SK-N-SH (cell line): Measurements from ENCODE around the gene FAM107B. TPM values are rescaled to one million over a fixed set of nuclear protein-coding genes. Genes with fewer than 3 reads are reported as not detected.

Experiments used
- CTCF ChIA-PET: fragments of 300-600, 350-600 bp; formaldehyde crosslinking; extraction: SDS; loops from one replicate; lab custom pipeline; 2021; lab: Yijun Ruan, JAX
- POLR2A ChIA-PET: fragments of 350-600 bp; sonication (Branson Sonifier 250); formaldehyde crosslinking; extraction: SDS; loops from one replicate; lab custom pipeline; 2020; ENCODE audit warnings: antibody characterized with exemption, inconsistent platforms; lab: Yijun Ruan, JAX
- DNase-seq: peaks from one replicate; pipeline ENCODE4 v3.0.0; 2012
- H2AFZ ChIP-seq: fragments of 200-600 bp; sonication (generic); 2 replicates; pipeline ENCODE4 v1.8.1; 2016; ENCODE audit warnings: antibody characterized with exemption, mild to moderate bottlenecking, low read depth
- H3F3A ChIP-seq: fragments of 200-600 bp; sonication (generic); replicated peaks from 2 replicates; pipeline ENCODE3; 2016; ENCODE audit warnings: antibody characterized with exemption, mild to moderate bottlenecking; ENCODE audit not compliant: insufficient read depth
- H3K27ac ChIP-seq, 2 experiments: fragments of 200-500 bp in 1 of 2; fragments of 200-600 bp in 1 of 2; sonication (Bioruptor generic) in 1 of 2; sonication (generic), shearing (Covaris generic) in 1 of 2; 2 replicates each; pipeline versions ENCODE4 v1.5.1 to v1.6.1; 2014 to 2016; ENCODE audit warnings: low read depth in 2 of 2, inconsistent platforms in 1 of 2, low read length in 1 of 2, mild to moderate bottlenecking in 1 of 2, mixed read lengths in 1 of 2
- H3K27me3 ChIP-seq: fragments of 200-600 bp; sonication (generic), shearing (Covaris generic); 2 replicates; pipeline ENCODE4 v1.6.1; 2016; ENCODE audit warnings: mixed run types; ENCODE audit not compliant: insufficient read depth
- H3K36me3 ChIP-seq, 2 experiments: fragments of 200-500 bp in 1 of 2; fragments of 200-600 bp in 1 of 2; sonication (Bioruptor generic) in 1 of 2; sonication (generic) in 1 of 2; replicated peaks in 1 of 2; 2 replicates each; pipeline versions ENCODE3 to v1.5.1; 2014 to 2016; ENCODE audit warnings: low read length in 1 of 2, mild to moderate bottlenecking in 1 of 2; ENCODE audit not compliant: insufficient read depth in 2 of 2, control insufficient read depth in 1 of 2
- H3K4me1 ChIP-seq, 2 experiments: fragments of 200-500 bp in 1 of 2; fragments of 200-600 bp in 1 of 2; sonication (Bioruptor generic) in 1 of 2; sonication (generic), shearing (Covaris generic) in 1 of 2; 2 replicates each; pipeline versions ENCODE4 v1.5.1 to v1.6.1; 2014 to 2016; ENCODE audit warnings: low read depth in 1 of 2, low read length in 1 of 2, mixed run types in 1 of 2; ENCODE audit not compliant: insufficient read depth in 2 of 2, control insufficient read depth in 1 of 2
- H3K4me2 ChIP-seq: fragments of 200-600 bp; sonication (generic), shearing (Covaris generic); 2 replicates; pipeline ENCODE4 v1.6.1; 2017; ENCODE audit warnings: mixed run types
- H3K4me3 ChIP-seq, 2 experiments: fragments of 200-500 bp in 1 of 2; fragments of 200-600 bp in 1 of 2; sonication (Bioruptor generic) in 1 of 2; sonication (generic), shearing (Covaris generic) in 1 of 2; 2 replicates each; pipeline versions ENCODE4 v1.5.1 to v1.8.1; 2014 to 2016; ENCODE audit warnings: low read depth in 2 of 2, inconsistent platforms in 1 of 2, low read length in 1 of 2, mild to moderate bottlenecking in 1 of 2, mixed read lengths in 1 of 2, moderate library complexity in 1 of 2
- H3K79me2 ChIP-seq: fragments of 200-600 bp; sonication (generic); 2 replicates; pipeline ENCODE4 v1.8.1; 2017; ENCODE audit warnings: mild to moderate bottlenecking; ENCODE audit not compliant: insufficient read depth
- H3K9ac ChIP-seq: fragments of 200-600 bp; sonication (generic); 2 replicates; pipeline ENCODE4 v1.6.1; 2017; ENCODE audit warnings: mixed run types
- H3K9me2 ChIP-seq: fragments of 200-600 bp; sonication (generic); 2 replicates; pipeline ENCODE4 v1.6.1; 2017; ENCODE audit warnings: mixed run types
- H3K9me3 ChIP-seq: fragments of 200-600 bp; sonication (generic); 2 replicates; pipeline ENCODE4 v1.6.1; 2017; ENCODE audit warnings: mixed run types, mild to moderate bottlenecking, moderate library complexity
- H4K20me1 ChIP-seq: fragments of 200-600 bp; sonication (generic); 2 replicates; pipeline ENCODE4 v1.6.1; 2017; ENCODE audit warnings: mild to moderate bottlenecking, mixed run types; ENCODE audit not compliant: insufficient read depth
- ELF1 ChIP-seq: IDR thresholded peaks from 2 replicates; pipeline ENCODE4 v1.4.0; 2012
- EP300 ChIP-seq, 2 experiments: IDR thresholded peaks; 2 replicates each; pipeline versions ENCODE4 v1.4.0 to v1.6.1; 2012; ENCODE audit warnings: borderline replicate concordance in 1 of 2, low read depth in 1 of 2, low read length in 1 of 2
- FOSL2 ChIP-seq: IDR thresholded peaks from 2 replicates; pipeline ENCODE4 v1.4.0; 2012; ENCODE audit warnings: low read depth, mild to moderate bottlenecking, moderate library complexity, borderline replicate concordance
- FOXJ3 ChIP-seq: sonication (generic); formaldehyde crosslinking; IDR thresholded peaks from 2 replicates; pipeline ENCODE4 v1.5.1; 2020; ENCODE audit warnings: mild to moderate bottlenecking, missing genetic modification reagents
- MAX ChIP-seq: IDR thresholded peaks from 2 replicates; pipeline ENCODE4 v1.4.0; 2012; ENCODE audit warnings: low read depth
- MXI1 ChIP-seq: IDR thresholded peaks from 2 replicates; pipeline ENCODE4 v1.6.1; 2012; ENCODE audit warnings: mild to moderate bottlenecking, low read depth, low read length, improper control_type of control experiment
- POLR2AphosphoS5 ChIP-seq: IDR thresholded peaks from 2 replicates; pipeline ENCODE4 v1.6.1; 2012; ENCODE audit warnings: low read depth, low read length
- RAD21 ChIP-seq: IDR thresholded peaks from 2 replicates; pipeline ENCODE4 v1.6.1; 2012; ENCODE audit warnings: mild to moderate bottlenecking, low read length
- RCOR1 ChIP-seq: fragments of 150-350 bp; IDR thresholded peaks from 2 replicates; pipeline ENCODE4 v1.6.1; 2017; ENCODE audit warnings: antibody characterized with exemption, low read length
- REST ChIP-seq: IDR thresholded peaks from 2 replicates; pipeline ENCODE4 v1.6.1; 2012; ENCODE audit warnings: mild to moderate bottlenecking, low read depth, low read length, moderate library complexity
- RFX5 ChIP-seq: IDR thresholded peaks from 2 replicates; pipeline ENCODE4 v1.6.1; 2012; ENCODE audit warnings: mild to moderate bottlenecking, improper control_type of control experiment, low read length
- SMC3 ChIP-seq: IDR thresholded peaks from 2 replicates; pipeline ENCODE4 v1.6.1; 2012; ENCODE audit warnings: low read depth, low read length, improper control_type of control experiment
- TEAD4 ChIP-seq: IDR thresholded peaks from 2 replicates; pipeline ENCODE4 v1.4.0; 2012; ENCODE audit warnings: mild to moderate bottlenecking, borderline replicate concordance; ENCODE audit not compliant: insufficient read depth
- WGBS: methylation state at CpG from one replicate; pipeline ENCODE4 v1.1.6; 2017; ENCODE audit warnings: low lambda C conversion rate; 5-methylcytosine and 5-hydroxymethylcytosine counted together
- polyA plus RNA-seq, 3 experiments: library from polyadenylated mRNA; depleted of rRNA; stranded (reverse); fragments of >200 nt; gene quantifications; 2 replicates each; pipeline ENCODE4 v1.2.3, GENCODE V29; 2012

FAM107B gene
- polyA plus RNA-seq, 1 of the 3 experiments (the other 2 are of a cell fraction): 1.0 TPM

- H2AFZ ChIP-seq: no peak overlapping the region
Observed at GRCh38 chr10:14779001-14779651, 4.4 kb upstream of the FAM107B start.

DNA sequence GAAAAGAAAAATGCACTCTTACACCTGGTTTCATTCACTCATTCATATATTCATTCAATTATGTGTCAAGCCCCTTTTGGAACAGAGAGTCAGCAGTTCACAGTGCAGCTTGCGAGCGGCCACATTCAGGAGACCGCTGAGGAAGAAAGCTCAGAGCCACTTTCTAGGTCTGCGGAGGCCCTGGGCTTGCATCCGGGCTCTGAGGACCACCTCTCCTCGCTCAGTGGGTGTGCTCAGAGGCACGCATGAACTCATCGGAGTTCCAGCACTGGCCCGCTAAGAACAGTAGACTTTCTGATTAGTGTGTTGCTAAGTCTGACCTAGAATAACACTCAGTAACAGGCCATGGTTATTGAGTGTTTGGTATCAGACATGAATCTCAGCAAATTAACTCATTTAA, 1.8 kb upstream of the FAM107B start:
- Histone ChIP-seq H3K36me3 (no peaks in the 10 kb centered on the region), H2AFZ (no peak overlapping the region), H3K9me3 (no peaks in the 10 kb centered on the region), H3K27ac (no peak overlapping the region), H3F3A (no peaks in the 10 kb centered on the region), H3K4me3 (no peak overlapping the region), H3K9me2 (no peaks in the 10 kb centered on the region), H3K9ac (no peak overlapping the region), H3K27me3 (no peaks in the 10 kb centered on the region), H3K79me2 (no peaks in the 10 kb centered on the region), H3K4me1 (no peaks in the 10 kb centered on the region), H4K20me1 (no peaks in the 10 kb centered on the region), H3K4me2 (no peak overlapping the region)
- TF ChIP-seq ELF1 (no peak), MAX (no peak), EP300 (IDR thresholded peaks at IDR 0.05; ENCODE audit: borderline replicate concordance in 1 of 2, low read depth in 1 of 2, low read length in 1 of 2) (no peak), TEAD4 (no peak), FOSL2 (no peak), FOXJ3 (no peak), SMC3 (no peak), MXI1 (no peak), POLR2AphosphoS5 (no peak)
- 85% methylated on average over 4 of the region's 9 CpGs for WGBS
- no peak for DNase-seq
- ChIA-PET POLR2A (no interaction called here), CTCF (no interaction called here)

More at GRCh38 chr10:14779001-14779651, 4.4 kb upstream of the FAM107B start:
- no peak overlapping the region for H3K9ac ChIP-seq
- no peaks in the 10 kb centered on the region for H3F3A ChIP-seq
- H3K9me2 ChIP-seq: no peaks in the 10 kb centered on the region
- ChIA-PET POLR2A (no interaction called here), CTCF (no interaction called here)
- no peak overlapping the region for H3K27ac ChIP-seq
- no peaks in the 10 kb centered on the region for H3K4me1 ChIP-seq
- H3K9me3 ChIP-seq: no peaks in the 10 kb centered on the region
- no peak overlapping the region for H3K4me2 ChIP-seq
- 74% methylated on average over 6 of the region's 6 CpGs for WGBS
- no peak for DNase-seq
- H3K79me2 ChIP-seq: no peaks in the 10 kb centered on the region
- no peak overlapping the region for H3K4me3 ChIP-seq
- no peaks in the 10 kb centered on the region for H4K20me1 ChIP-seq
- no peaks in the 10 kb centered on the region for H3K27me3 ChIP-seq
- H3K36me3 ChIP-seq: no peaks in the 10 kb centered on the region
- TF ChIP-seq SMC3 (no peak), RAD21 (no peak), REST (no peak), POLR2AphosphoS5 (no peak), EP300 (IDR thresholded peaks at IDR 0.05; ENCODE audit: borderline replicate concordance in 1 of 2, low read depth in 1 of 2, low read length in 1 of 2) (no peak), RFX5 (no peak), RCOR1 (no peak)
